ENCODE results near the gene GNGT1. TPM values are rescaled to one million over a fixed set of nuclear protein-coding genes. Genes with fewer than 3 reads are reported as not detected.

Gene GNGT1
- polyA plus RNA-seq, 1 donor from 2014 or later, result not detected

GRCh38 chr7:93927585-93927984 is 21.2 kb downstream of the GNGT1 start:
- no peak overlapping the region for H3K4me3 ChIP-seq (ENCODE audit: low read length)
- H3K9me2 ChIP-seq (ENCODE audit: insufficient read depth, low read length), result no peaks in the 10 kb centered on the region
- H3K27ac ChIP-seq (ENCODE audit: low read length), result no peak overlapping the region
- H2AFZ ChIP-seq (ENCODE audit: low read depth, low read length), result no peak overlapping the region
- no peaks in the 10 kb centered on the region for H3F3A ChIP-seq (ENCODE audit: insufficient read depth, low read length, poor library complexity, severe bottlenecking)
- H3K36me3 ChIP-seq (ENCODE audit: insufficient read depth, low read length), result no peaks in the 10 kb centered on the region
- no peak overlapping the region for H3K9ac ChIP-seq (ENCODE audit: low read length)
- no peak for TF ChIP-seq EP300 (conservative IDR thresholded peaks at IDR 0.05; ENCODE audit: poor library complexity, severe bottlenecking)
- no peak for TF ChIP-seq TAF1 (IDR thresholded peaks at IDR 0.05; ENCODE audit: low read depth)
- TF ChIP-seq SMC3 (conservative IDR thresholded peaks at IDR 0.05; ENCODE audit: poor library complexity), result no peak
- TF ChIP-seq REST (IDR thresholded peaks at IDR 0.05; ENCODE audit: borderline replicate concordance), result no peak
- TF ChIP-seq CTCF (IDR thresholded peaks at IDR 0.05; ENCODE audit: poor library complexity, severe bottlenecking), result no peak
- no peak for TF ChIP-seq EZH2 (IDR thresholded peaks at IDR 0.05; ENCODE audit: borderline replicate concordance, insufficient read depth, low read length, poor library complexity, severe bottlenecking)
- no peak for TF ChIP-seq POLR2AphosphoS5 (IDR thresholded peaks at IDR 0.05)
- no peak for TF ChIP-seq MXI1 (conservative IDR thresholded peaks at IDR 0.05; ENCODE audit: poor library complexity, severe bottlenecking)
- no peak for TF ChIP-seq RAD21 (conservative IDR thresholded peaks at IDR 0.05)
- no peak overlapping the region for H3K4me2 ChIP-seq (ENCODE audit: low read length)
- H3K27me3 ChIP-seq (ENCODE audit: insufficient read depth, low read depth, low read length), result no peaks in the 10 kb centered on the region
- no peaks in the 10 kb centered on the region for H4K20me1 ChIP-seq (ENCODE audit: insufficient read depth)
- H3K9me3 ChIP-seq (ENCODE audit: low read length), result no peaks in the 10 kb centered on the region
- H3K79me2 ChIP-seq (replicated peaks; ENCODE audit: insufficient read depth, low read length), result no peaks in the 10 kb centered on the region

GRCh38 chr7:93931655-93932054 is 25.3 kb downstream of the GNGT1 start:
- Histone ChIP-seq H3K9me2 (ENCODE audit: insufficient read depth, low read length) (no peaks in the 10 kb centered on the region), H3K36me3 (ENCODE audit: insufficient read depth, low read length) (no peaks in the 10 kb centered on the region), H3K79me2 (replicated peaks; ENCODE audit: insufficient read depth, low read length) (no peaks in the 10 kb centered on the region), H3K27ac (ENCODE audit: low read length) (no peak overlapping the region), H4K20me1 (ENCODE audit: insufficient read depth) (no peaks in the 10 kb centered on the region), H3K4me3 (ENCODE audit: low read length) (no peak overlapping the region), H3K9me3 (ENCODE audit: low read length) (no peaks in the 10 kb centered on the region), H3K4me2 (ENCODE audit: low read length) (no peak overlapping the region), H3F3A (ENCODE audit: insufficient read depth, low read length, poor library complexity, severe bottlenecking) (no peaks in the 10 kb centered on the region), H2AFZ (ENCODE audit: low read depth, low read length) (no peak overlapping the region), H3K9ac (ENCODE audit: low read length) (no peak overlapping the region), H3K27me3 (ENCODE audit: insufficient read depth, low read depth, low read length) (no peaks in the 10 kb centered on the region)
- no peak for TF ChIP-seq MXI1 (conservative IDR thresholded peaks at IDR 0.05; ENCODE audit: poor library complexity, severe bottlenecking)

- no peak overlapping the region for H3K4me2 ChIP-seq (ENCODE audit: low read length)
Measured at GRCh38 chr7:93933156-93933555, 26.8 kb downstream of the GNGT1 start.

More at GRCh38 chr7:93933156-93933555, 26.8 kb downstream of the GNGT1 start:
- Histone ChIP-seq H3K27ac (ENCODE audit: low read length) (no peak overlapping the region), H3K27me3 (ENCODE audit: insufficient read depth, low read depth, low read length) (no peaks in the 10 kb centered on the region), H3F3A (ENCODE audit: insufficient read depth, low read length, poor library complexity, severe bottlenecking) (no peaks in the 10 kb centered on the region), H2AFZ (ENCODE audit: low read depth, low read length) (no peak overlapping the region), H3K9me3 (ENCODE audit: low read length) (no peaks in the 10 kb centered on the region), H4K20me1 (ENCODE audit: insufficient read depth) (no peaks in the 10 kb centered on the region), H3K4me3 (ENCODE audit: low read length) (no peak overlapping the region), H3K36me3 (ENCODE audit: insufficient read depth, low read length) (no peaks in the 10 kb centered on the region), H3K9ac (ENCODE audit: low read length) (no peak overlapping the region), H3K9me2 (ENCODE audit: insufficient read depth, low read length) (no peaks in the 10 kb centered on the region), H3K79me2 (replicated peaks; ENCODE audit: insufficient read depth, low read length) (no peaks in the 10 kb centered on the region)
- TF ChIP-seq SMC3 (conservative IDR thresholded peaks at IDR 0.05; ENCODE audit: poor library complexity), result no peak
- no peak for TF ChIP-seq MXI1 (conservative IDR thresholded peaks at IDR 0.05; ENCODE audit: poor library complexity, severe bottlenecking)
- no peak for TF ChIP-seq RAD21 (conservative IDR thresholded peaks at IDR 0.05)
- TF ChIP-seq TAF1 (IDR thresholded peaks at IDR 0.05; ENCODE audit: low read depth), result no peak
- TF ChIP-seq REST (IDR thresholded peaks at IDR 0.05; ENCODE audit: borderline replicate concordance), result no peak
- TF ChIP-seq EP300 (conservative IDR thresholded peaks at IDR 0.05; ENCODE audit: poor library complexity, severe bottlenecking), result no peak
- no peak for TF ChIP-seq POLR2AphosphoS5 (IDR thresholded peaks at IDR 0.05)
- no peak for TF ChIP-seq EZH2 (IDR thresholded peaks at IDR 0.05; ENCODE audit: borderline replicate concordance, insufficient read depth, low read length, poor library complexity, severe bottlenecking)
- TF ChIP-seq CTCF (IDR thresholded peaks at IDR 0.05; ENCODE audit: poor library complexity, severe bottlenecking), result no peak
